T-helper 1 cell treated with Interleukin-12 subunit alpha and Interleukin-12 subunit beta and Interleukin-4 antibody, amounts not matched to agents 30 ng/mL and 1 ng/mL, for 36 hours (primary cell): ENCODE results near the gene NEURL1. TPM values are rescaled to one million over a fixed set of nuclear protein-coding genes. Genes with fewer than 3 reads are reported as not detected.

Experiments used
- intact Hi-C: fragments of 100-400 bp; cut with micrococcal nuclease; formaldehyde crosslinking; loops from one replicate; pipeline ENCODE4 v1.15.1; 2024
- total RNA-seq: library from RNA; stranded (reverse); gene quantifications from 2 replicates; pipeline ENCODE4 v1.2.3, GENCODE V29; 2022

NEURL1 gene
- total RNA-seq, 1 donor from 2014 or later: 2.2 TPM

- intact Hi-C loops: no loop called here
Observed at GRCh38 chr10:103580430-103580829, 86.9 kb downstream of the NEURL1 start.

GRCh38 chr10:103581499-103581898 lies 88.0 kb downstream of the NEURL1 start:
- intact Hi-C loops: no loop called here

GRCh38 chr10:103582331-103583123 lies 89.0 kb downstream of the NEURL1 start:
- intact Hi-C loops: no loop called here

DNA sequence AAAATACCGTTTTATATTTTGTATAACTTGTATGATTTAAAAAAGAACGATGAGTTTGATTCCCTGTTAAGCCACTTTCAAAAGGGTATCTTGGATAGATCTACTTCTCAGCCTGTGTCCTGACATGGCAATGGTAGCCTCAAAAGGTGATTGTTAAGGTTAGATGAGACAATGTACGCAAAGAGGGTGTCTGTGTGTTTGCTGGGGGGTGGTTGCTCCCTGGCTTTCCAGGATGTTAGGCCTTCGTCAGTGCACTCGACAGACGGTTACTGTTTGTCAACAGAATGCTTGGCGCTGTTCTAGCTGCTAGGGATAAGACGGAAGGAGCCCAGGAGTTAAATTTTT lies 90.3 kb downstream of the NEURL1 start:
- intact Hi-C loops: loop anchor here (1.0 to 2.0 kb wide), 4 partner anchors 77 to 383 kb away; partner anchors contain the start of genes NEURL1 and SLK

DNA sequence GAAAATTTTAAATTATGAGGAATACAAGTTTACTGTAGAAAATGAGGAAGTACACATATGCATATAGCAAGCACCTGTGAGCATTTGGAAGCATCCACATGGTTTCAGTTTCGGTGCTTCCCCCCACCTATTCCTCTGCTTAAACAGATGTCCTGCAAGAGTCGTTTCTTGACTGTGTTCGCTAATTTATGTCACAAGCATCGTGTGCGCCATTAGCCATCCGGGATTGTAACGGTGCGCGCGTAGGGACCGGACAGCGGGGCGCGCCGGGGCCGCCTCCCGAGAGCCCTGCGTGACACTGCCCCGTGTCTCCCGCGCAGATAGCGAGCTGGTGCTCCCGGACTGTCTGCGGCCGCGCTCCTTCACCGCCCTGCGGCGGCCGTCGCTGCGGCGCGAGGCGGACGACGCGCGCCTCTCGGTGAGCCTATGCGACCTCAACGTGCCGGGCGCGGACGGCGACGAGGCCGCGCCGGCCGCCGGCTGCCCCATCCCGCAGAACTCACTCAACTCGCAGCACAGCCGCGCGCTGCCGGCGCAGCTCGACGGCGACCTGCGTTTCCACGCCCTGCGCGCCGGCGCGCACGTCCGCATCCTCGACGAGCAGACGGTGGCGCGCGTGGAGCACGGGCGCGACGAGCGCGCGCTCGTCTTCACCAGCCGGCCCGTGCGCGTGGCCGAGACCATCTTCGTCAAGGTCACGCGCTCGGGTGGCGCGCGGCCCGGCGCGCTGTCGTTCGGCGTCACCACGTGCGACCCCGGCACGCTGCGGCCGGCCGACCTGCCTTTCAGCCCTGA lies 90.9 kb downstream of the NEURL1 start:
- intact Hi-C loops: loop anchor here (1.0 to 2.0 kb wide), 4 partner anchors 76 to 383 kb away; partner anchors contain the start of genes NEURL1 and SLK

GRCh38 chr10:103585011-103585405 lies 91.5 kb downstream of the NEURL1 start:
- intact Hi-C loops: loop anchor here (2.0 kb wide), 1 partner anchor 76 kb away; no protein-coding TSS in a partner anchor

DNA sequence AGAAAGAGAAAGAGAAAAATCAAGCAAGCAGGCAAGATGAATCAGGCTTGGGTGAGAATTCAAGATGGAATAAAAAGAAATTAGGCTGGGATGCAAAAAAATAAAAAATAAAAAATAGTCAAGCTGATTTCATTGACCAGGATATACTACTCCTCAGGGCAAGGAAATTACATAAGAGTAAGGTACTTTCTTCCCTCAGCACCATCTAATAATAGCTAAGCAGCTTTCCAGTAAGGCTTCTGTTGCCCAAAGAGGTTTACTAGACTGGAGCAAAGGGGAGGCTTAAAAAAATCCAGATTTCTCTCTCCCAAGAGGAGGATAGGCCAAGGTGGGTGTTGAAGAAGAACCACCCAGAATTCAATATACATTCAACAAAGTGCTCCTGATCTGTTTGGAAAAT lies 93.6 kb downstream of the NEURL1 start:
- intact Hi-C loops: no loop called here

DNA sequence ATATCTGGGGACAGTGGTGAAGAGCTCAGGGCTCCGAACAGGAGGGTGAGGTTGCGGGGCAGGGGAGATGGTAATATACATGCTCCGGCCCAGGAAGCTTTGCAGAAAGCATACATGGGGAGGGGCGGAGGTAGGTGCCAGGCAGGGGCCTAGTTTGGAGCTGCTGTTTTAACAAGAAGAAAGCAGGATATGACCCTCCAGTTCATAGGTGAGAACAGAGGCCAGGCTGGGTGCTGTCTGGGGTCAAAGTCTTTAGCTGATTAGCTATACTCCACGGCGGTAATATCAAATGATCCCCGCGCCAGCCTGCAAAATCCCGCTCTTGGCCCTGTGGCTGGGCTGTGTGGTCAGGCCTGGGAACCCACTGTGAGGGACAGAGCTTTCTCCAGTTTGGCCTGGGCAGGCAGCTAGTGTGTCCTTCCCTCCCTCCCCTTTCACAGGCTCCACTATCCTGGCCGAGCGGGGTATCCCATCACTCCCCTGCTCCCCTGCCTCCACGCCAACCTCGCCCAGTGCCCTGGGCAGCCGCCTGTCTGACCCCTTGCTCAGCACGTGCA lies 95.6 kb downstream of the NEURL1 start:
- intact Hi-C loops: no loop called here

DNA sequence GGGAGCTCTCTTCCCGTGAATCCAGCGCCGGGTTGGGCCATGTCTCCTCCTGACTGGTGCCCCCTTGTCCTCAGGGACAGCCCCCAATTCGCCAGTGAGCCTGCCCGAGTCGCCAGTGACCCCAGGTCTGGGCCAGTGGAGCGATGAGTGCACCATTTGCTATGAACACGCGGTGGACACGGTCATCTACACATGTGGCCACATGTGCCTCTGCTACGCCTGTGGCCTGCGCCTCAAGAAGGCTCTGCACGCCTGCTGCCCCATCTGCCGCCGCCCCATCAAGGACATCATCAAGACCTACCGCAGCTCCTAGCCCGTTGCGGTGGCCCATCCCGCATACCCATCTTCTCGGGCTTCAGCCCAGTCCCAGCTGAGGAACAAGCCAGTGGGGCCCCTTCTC lies 96.6 kb downstream of the NEURL1 start:
- intact Hi-C loops: no loop called here

GRCh38 chr10:103590744-103591291 lies 97.3 kb downstream of the NEURL1 start:
- intact Hi-C loops: no loop called here

- intact Hi-C loops: no loop called here
Observed at GRCh38 chr10:103592186-103593021, 98.9 kb downstream of the NEURL1 start.

DNA sequence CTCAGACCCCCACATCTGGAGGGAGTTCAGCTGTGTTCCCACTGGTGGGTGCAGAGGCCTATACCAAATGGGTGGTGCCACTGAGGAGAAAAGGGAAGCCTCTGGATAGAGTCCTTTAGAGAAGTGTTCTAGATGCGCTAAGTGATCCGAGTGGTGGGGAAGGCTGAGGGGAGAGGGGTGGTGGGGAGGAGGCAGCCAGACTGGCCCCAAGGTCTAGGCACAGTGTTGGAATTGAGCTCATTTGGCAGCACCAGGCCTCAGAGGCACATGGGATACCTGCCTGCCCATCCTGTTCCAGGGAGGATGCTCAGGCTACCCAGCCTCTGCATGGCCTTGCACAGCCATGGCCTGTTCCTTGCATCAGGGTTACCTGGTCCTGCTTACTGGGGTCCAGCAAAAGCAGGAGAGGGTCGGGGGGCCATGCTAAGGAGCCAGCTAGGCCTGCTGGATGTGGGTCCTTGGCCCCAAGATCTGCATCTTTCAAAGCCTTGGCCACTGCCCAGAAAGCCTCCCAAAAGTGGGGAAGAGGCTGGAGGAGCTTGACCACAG lies 99.6 kb downstream of the NEURL1 start:
- intact Hi-C loops: no loop called here

- intact Hi-C loops: no loop called here
Observed at GRCh38 chr10:103595933-103596726, 102.6 kb downstream of the NEURL1 start.

GRCh38 chr10:103597003-103597402 lies 103.5 kb downstream of the NEURL1 start:
- intact Hi-C loops: no loop called here

DNA sequence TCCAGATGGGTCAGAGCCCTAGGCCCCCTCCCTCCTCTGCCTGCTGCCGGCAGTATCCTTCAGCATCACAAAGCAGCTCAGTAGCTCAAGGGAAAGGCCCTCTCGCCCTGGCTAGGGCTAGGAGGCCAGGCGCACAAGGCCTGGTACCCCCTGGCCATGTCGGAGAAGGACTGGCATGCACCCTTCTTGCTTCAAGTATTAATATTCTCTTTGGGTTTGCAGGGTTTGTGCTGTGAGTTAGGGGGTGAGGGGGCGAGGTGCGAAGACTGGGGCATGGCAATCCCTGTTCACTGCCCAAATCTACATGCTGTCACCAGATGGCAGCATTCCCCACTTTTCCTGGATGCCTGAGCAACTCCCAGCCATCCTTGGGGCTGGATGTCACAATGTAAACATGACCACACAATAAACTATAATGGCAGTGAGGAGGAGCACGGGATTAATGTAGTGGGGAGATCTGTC lies 105.2 kb downstream of the NEURL1 start:
- intact Hi-C loops: no loop called here

DNA sequence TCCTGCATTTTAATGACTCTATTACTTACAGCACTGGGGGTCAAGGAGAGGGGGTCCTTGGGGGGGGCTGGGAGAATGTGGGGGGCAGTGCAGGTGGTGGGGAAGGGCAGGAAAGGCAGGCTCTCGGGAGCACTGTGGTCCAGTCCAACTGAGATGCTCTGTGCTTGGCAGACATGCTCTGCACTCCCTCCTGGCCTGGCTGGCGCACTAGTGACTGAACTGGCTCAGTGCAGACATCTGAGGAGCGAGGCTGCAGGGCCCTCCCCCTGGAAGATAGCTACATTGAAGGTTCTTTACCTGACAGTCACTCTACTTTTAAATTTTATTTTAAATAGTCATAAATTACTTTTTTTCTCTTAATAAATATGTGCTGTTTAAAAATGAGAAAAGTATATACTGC lies 105.7 kb downstream of the NEURL1 start:
- intact Hi-C loops: no loop called here

DNA sequence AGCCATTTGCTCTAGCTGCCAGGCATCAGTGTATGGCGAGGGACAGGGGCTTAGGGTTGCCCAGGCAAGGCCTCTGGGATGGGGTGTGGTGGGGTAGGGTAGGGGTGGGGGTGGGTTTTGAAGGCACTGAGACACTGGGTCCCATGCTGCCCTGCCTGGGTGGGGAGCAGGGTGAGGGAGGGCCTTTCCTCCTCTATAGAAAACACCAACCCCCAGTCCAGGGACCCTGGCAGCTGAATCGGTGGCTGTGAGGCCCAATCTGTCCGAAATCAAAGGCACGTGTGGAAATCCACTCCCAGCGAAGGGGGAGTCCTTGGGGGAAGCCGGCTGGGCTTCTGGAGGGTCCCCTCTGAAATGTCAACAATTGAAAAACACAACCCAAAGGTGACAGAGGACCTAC lies 106.4 kb downstream of the NEURL1 start:
- intact Hi-C loops: no loop called here

- intact Hi-C loops: no loop called here
Observed at GRCh38 chr10:103600325-103600724, 106.8 kb downstream of the NEURL1 start.

- intact Hi-C loops: no loop called here
Observed at GRCh38 chr10:103600956-103601569, 107.6 kb downstream of the NEURL1 start.
